Neural crest cell (in vitro differentiated cells): ENCODE measurements around the gene CPA3. TPM values are rescaled to one million over a fixed set of nuclear protein-coding genes. Genes with fewer than 3 reads are reported as not detected.

Source experiments
- DNase-seq: peaks from one replicate; pipeline ENCODE4 v3.0.0; 2021; ENCODE audit warnings: low read depth, mixed read lengths, low spot score
- H3K27ac Mint-ChIP-seq: one replicate; pipeline ENCODE4 v1.8.0; 2021; ENCODE audit warnings: mild to moderate bottlenecking, mixed read lengths; ENCODE audit not compliant: unreplicated experiment
- H3K27me3 Mint-ChIP-seq: 2 replicates; pipeline ENCODE4 v1.8.0; 2021; ENCODE audit warnings: low read depth, mild to moderate bottlenecking, mixed read lengths
- H3K36me3 Mint-ChIP-seq: 2 replicates; pipeline ENCODE4 v1.8.0; 2021; ENCODE audit warnings: low read depth, mild to moderate bottlenecking, mixed read lengths
- H3K4me1 Mint-ChIP-seq: 2 replicates; pipeline ENCODE4 v1.8.0; 2021; ENCODE audit warnings: mixed read lengths
- H3K4me3 Mint-ChIP-seq: one replicate; pipeline ENCODE4 v1.8.0; 2021; ENCODE audit warnings: mild to moderate bottlenecking, mixed read lengths
- H3K9me3 Mint-ChIP-seq: 2 replicates; pipeline ENCODE4 v1.8.0; 2021; ENCODE audit warnings: mixed read lengths
- CTCF ChIP-seq: fragments of 200-600 bp; sonication (generic); conservative IDR thresholded peaks from 2 replicates; pipeline ENCODE4 v1.5.0; 2021; ENCODE audit warnings: antibody characterized with exemption, mild to moderate bottlenecking
- total RNA-seq: library from RNA; stranded (reverse); gene quantifications from 2 replicates; pipeline ENCODE4 v1.2.1, GENCODE V29; 2021

CPA3 gene
- total RNA-seq, 1 donor from 2014 or later = not detected

- no peaks in the 10 kb centered on the region for H3K4me1 Mint-ChIP-seq
- H3K27ac Mint-ChIP-seq = no peak overlapping the region
- DNase-seq = no peak
- no peaks in the 10 kb centered on the region for H3K27me3 Mint-ChIP-seq
- H3K4me3 Mint-ChIP-seq = no peak overlapping the region
- no peak for TF ChIP-seq CTCF
- no peaks in the 10 kb centered on the region for H3K9me3 Mint-ChIP-seq
- no peaks in the 10 kb centered on the region for H3K36me3 Mint-ChIP-seq
Measured at GRCh38 chr3:148901987-148902791, 37.1 kb downstream of the CPA3 start.

GRCh38 chr3:148903022-148903442 lies 37.9 kb downstream of the CPA3 start:
- no peak for DNase-seq
- Mint-ChIP-seq H3K27ac (no peak overlapping the region), H3K9me3 (no peaks in the 10 kb centered on the region), H3K36me3 (no peaks in the 10 kb centered on the region), H3K4me1 (no peaks in the 10 kb centered on the region), H3K4me3 (no peak overlapping the region), H3K27me3 (no peaks in the 10 kb centered on the region)
- no peak for TF ChIP-seq CTCF

- TF ChIP-seq CTCF = no peak
- Mint-ChIP-seq H3K36me3 (no peaks in the 10 kb centered on the region), H3K27ac (no peak overlapping the region), H3K27me3 (no peaks in the 10 kb centered on the region), H3K4me3 (no peak overlapping the region), H3K9me3 (no peaks in the 10 kb centered on the region), H3K4me1 (no peaks in the 10 kb centered on the region)
- no peak for DNase-seq
Measured at GRCh38 chr3:148903941-148904340, 38.8 kb downstream of the CPA3 start.

GRCh38 chr3:148906667-148907066 lies 41.6 kb downstream of the CPA3 start:
- Mint-ChIP-seq H3K9me3 (no peaks in the 10 kb centered on the region), H3K27ac (no peak overlapping the region), H3K4me3 (no peak overlapping the region), H3K27me3 (no peaks in the 10 kb centered on the region), H3K36me3 (no peaks in the 10 kb centered on the region), H3K4me1 (no peaks in the 10 kb centered on the region)
- no peak for DNase-seq
- TF ChIP-seq CTCF = no peak

- TF ChIP-seq CTCF = no peak
- Mint-ChIP-seq H3K27ac (no peak overlapping the region), H3K9me3 (no peaks in the 10 kb centered on the region), H3K27me3 (no peaks in the 10 kb centered on the region), H3K4me1 (no peaks in the 10 kb centered on the region), H3K36me3 (no peaks in the 10 kb centered on the region), H3K4me3 (no peak overlapping the region)
- DNase-seq = no peak
Measured at GRCh38 chr3:148911173-148911572, 46.1 kb downstream of the CPA3 start.
